Embryonic facial prominence (tissue), 1 donor: ENCODE measurements around the gene MYOM1.

Source experiments
- DNase-seq: peaks from one replicate; pipeline ENCODE4 v3.0.0-alpha.2; 2016; ENCODE audit errors: extremely low spot score

MYOM1 gene

GRCh38 chr18:3151399-3152264, 68.1 kb downstream of the MYOM1 start:
- DNase-seq: no peak

- no peak for DNase-seq
Observed at GRCh38 chr18:3150688-3151087, 69.1 kb downstream of the MYOM1 start.

DNA sequence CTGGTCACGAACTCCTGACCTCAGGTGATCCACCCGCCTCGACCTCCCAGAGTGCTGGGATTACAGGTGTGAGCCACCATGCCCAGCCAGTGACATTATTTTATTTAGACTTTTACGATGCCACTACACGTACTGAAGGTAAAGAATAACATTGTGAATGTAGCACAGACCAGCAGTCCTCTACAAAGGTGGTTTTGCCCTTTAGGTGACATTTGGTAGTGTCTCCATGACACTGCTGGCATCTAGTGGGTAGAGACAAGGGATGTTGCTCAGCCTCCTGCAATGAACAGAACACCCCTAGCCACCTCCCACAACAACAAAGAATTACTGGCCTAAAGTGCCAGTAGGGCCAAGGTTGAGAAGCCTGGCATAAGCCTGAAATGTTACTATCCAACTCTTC, 69.5 kb downstream of the MYOM1 start:
- DNase-seq: no peak

DNA sequence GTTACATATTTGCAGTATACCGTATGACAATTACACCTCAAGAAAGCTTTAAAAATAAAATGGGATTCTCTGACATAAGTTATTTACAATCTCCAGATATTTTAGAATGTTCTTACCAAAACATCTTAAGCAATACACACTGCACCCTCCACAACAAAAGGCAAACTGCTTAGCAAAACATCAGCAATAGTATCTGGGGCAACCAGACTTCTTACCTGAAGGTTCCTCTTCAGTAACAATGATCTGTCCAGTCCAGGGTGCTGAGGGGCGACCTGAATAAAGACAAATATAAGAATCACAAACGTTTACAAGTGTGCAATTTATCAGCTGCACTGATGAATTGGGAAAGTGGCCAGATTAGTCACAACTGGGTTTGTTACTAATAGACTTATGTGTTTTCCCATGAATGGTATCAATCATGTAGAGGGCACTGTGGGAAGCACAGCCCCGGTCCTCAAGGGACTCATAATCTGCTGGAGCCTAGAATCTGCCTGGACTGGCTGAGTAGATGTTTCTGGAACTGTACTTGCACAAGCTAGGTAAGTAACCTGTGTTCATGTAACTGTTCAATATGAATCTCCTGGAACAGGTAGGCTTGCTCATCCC, 70.7 kb downstream of the MYOM1 start:
- no peak for DNase-seq

DNA sequence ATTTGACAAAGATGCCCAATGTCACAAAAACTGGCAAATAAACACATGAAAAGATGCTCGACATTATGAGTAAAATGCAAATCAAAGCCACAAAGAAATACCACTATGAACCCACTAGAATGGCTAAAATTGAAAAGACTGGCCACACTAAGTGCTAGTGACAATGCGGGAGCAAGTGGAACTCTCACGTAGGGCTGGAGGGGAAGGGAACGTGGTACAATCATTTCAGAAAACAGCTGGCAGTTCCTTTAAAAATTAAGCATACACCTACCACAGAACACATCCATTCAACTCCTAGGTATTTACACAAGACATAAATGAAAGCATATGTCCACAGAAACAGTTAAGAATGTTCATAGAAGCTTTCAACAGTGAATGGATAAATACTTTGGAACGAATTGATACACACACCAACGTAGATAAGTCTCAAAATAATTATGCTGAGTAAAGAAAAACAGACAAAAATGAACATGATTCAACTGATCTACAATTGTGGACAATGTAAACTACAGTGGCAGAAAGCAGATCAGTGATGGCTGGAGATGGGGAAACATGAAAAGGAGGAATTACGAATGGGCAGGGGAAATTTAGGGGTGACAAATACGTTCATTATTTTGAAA, 71.7 kb downstream of the MYOM1 start:
- DNase-seq: no peak

DNA sequence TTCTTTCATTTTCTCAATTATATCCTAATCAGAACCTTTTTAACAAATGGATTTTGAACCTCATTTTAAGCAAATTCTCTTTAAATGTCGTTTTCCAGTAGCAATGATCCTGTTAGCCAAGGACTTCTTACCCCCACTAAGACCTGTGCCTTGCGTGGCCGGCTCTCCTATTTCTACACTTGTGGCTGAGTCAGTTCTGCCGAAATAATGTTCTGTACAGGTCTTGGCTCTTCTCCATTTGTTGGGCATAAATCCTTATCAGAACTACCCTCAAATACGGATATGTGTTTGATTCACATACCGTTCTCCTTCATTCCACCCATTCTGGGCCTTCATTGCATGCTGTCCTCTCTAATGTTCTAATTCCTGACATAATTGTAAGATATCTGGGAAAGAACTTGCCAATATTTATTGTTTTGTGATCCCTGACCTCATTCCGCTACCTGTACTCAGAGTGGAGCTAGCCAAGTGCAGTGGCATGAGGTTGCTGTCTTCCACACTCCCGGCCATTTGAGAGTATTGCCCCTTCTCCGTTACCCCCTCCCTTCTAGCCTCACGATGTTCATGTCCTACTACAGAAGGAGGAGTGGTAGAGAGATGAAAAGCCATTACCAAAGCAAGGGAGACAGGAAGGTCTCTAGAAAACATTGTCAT, 78.7 kb downstream of the MYOM1 start:
- no peak for DNase-seq

GRCh38 chr18:3140342-3140741, 79.4 kb downstream of the MYOM1 start:
- no peak for DNase-seq

DNA sequence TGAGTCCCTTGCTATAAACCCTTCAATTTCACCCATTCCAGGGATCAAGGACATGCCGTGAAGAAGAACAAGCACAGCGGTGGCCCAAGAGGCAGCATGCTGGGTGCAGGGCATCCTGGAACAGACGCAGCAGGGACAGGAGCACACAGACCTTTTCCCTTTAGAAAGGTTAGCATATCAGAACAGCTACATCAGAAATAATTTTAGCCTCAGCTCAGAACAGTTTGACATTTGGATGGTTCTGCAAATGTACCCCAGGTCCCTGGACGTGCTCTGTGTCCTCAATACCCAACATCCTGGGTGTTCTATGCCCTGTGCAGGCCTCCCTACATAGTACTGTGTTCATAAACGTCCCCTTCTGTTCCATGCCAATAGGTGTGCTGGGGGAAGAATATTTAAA, 80.4 kb downstream of the MYOM1 start:
- DNase-seq: no peak

GRCh38 chr18:3138274-3138975, 81.3 kb downstream of the MYOM1 start:
- DNase-seq: no peak

DNA sequence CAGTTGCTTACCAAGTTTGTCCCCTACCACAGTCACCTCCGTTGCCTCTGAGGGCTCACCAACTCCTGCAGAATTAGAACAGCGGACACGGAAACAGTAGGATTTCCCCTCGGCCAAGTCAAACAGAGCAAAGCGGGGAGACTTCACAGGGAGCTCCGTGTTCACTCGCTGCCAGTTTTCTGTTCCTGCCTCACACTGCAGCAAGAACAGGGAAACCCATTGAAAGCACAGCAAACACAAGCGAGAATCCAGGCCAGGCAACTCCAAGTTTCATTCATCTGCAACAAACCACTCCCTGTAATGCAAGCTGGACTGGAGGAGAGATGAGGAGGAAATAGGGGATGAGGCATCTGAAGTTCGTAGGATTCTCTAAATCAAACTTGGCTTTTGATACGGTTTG, 84.2 kb downstream of the MYOM1 start:
- DNase-seq: no peak

DNA sequence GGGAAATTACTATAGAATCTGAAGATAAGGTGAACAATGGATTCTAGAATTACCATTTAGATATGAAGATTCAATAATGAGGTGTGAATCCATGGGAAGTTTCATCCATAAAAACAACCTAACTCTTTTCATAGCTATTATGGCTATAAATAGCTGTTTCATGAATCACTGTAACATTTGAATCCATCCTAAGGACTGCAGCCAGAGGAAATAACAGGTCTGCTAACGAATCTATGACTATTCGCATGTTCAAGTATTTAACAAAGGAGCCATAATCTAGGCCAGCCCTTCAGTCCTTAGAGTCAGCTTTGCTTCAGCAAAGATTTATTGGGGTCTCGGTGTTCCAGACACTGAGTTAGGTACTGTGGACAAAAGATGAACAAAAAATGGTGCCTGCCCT, 87.1 kb downstream of the MYOM1 start:
- DNase-seq: no peak

GRCh38 chr18:3130344-3130743, 89.4 kb downstream of the MYOM1 start:
- DNase-seq: no peak

GRCh38 chr18:3129053-3129864, 90.5 kb downstream of the MYOM1 start:
- DNase-seq: peak; percentile 63

GRCh38 chr18:3126457-3127097, 93.2 kb downstream of the MYOM1 start:
- no peak for DNase-seq

GRCh38 chr18:3124822-3125221, 94.9 kb downstream of the MYOM1 start:
- no peak for DNase-seq

- DNase-seq: no peak
Observed at GRCh38 chr18:3122851-3123250, 96.9 kb downstream of the MYOM1 start.

DNA sequence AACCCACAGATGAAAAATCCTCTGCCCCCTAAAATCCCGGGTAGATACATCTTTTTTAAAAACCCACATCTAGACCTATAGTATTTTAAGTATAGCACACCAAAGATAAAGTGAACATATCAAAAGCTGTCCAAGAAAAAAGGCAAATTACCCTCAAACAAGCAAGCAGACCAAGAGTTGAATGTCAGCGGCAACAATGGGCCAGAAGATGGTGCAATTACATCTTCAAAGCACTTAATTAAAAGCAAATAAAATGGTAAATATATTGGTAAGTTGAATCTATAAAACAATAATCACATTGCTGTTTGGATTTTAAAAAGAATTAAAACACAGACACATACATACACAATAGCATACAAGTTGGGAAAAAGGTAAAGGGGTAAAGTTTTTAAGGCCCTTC, 98.5 kb downstream of the MYOM1 start:
- DNase-seq: no peak

- no peak for DNase-seq
Observed at GRCh38 chr18:3120356-3120755, 99.4 kb downstream of the MYOM1 start.

- no peak for DNase-seq
Observed at GRCh38 chr18:3119401-3120341, 100.1 kb downstream of the MYOM1 start.
